NOMO-1 treated with DMSO at 0.1 percent for 48 hours (cell line): ENCODE measurements around the gene NUDCD3.

Experiments
- DNase-seq: peaks from one replicate; lab custom pipeline; 2025; ENCODE audit not compliant: unreplicated experiment; lab: John Stamatoyannopoulos, UW

The NUDCD3 gene

DNA sequence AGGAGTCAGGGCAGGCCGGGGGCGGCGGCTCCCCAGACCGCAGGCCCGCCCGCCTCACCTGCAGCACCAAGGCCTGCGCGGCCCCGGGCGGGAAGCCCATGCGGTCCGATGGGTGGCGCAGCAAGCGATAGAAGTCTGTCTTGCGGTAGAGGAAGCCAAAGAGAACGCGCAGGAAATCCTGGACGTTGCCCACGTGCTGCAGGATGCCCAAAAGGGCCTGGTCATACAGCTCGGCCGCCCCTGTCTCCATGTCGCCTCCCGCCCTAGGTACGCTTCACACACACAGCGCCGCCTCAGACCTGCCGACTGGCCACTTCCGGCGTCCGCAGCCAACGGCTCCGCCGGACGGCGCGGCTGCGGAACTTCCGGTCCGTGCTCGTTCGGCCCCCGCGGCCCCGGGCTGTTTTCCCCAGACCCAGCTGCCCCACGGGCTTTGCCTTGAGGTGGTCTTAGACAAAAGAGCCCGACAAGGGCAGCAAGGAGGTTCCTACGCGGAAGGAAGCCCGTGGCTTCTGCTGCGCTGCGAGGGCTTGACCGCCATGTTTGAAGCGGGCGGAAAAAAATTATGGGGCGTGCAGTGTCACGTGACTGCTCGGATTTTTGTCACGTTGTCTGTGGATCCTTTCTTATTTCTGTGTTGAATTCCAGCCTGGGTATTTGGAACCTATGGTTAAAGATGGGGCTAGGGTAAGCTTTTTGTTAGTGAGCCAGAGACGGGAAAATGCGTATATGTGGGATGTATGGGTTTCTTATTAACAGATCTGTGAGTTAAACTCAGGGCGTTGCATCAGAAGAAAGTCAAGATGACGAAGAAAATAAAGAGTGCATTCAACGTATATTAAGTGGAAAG is at the start of gene NUDCD3:
Gene NUDCD3 (minus strand): TSS at position 308 of the 850 bp plus-strand sequence. CDS start 58 bp downstream, at position 250.
- DNase-seq, result peak; percentile 75

- no peak for DNase-seq
Observed at GRCh38 chr7:44539669-44540506, 49.4 kb upstream of the NUDCD3 start.

DNA sequence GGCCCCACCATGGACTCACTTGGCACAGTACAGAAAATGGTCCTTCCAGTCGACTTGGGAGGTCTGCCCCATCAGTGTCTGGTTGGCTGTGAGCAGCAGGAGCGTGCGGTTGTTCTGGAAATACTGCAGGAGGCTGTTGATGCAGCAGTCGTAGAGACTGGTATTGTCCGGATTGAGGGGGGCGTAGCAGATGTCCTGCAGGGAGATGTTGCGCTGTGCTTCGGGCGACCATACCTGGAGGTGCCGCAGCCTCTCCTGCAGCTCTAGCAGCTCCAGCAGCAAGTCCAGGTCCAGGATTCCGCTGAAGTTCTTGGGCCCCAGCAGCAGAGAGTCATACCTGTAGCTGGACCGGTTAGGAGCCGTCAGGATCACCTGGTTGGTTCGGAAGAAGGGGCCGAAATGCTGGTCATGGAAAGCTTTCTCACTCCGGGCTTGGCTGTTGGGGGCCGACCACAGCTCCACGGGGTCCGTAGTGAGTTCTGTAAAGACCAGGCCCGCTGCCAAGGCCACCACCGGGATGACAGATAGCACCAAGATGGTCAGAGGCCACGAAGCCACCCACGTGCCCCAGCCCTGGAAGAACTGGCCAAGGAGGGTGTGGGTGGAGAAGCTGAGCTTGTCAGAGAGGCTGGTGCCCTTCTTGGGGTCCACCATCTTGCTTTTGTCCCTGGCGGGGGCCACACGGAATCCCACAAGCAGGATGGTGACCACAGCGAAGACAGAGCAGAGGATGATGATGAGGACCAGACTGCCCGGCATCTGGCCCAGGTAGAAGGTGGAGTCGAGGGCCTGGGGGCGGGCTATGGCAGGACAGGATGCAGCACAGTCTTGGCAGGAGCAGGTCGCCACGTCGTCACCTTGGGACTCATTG is 48.6 kb upstream of the NUDCD3 start:
- DNase-seq, result no peak

GRCh38 chr7:44538093-44538797 is 47.8 kb upstream of the NUDCD3 start:
- DNase-seq, result no peak

DNA sequence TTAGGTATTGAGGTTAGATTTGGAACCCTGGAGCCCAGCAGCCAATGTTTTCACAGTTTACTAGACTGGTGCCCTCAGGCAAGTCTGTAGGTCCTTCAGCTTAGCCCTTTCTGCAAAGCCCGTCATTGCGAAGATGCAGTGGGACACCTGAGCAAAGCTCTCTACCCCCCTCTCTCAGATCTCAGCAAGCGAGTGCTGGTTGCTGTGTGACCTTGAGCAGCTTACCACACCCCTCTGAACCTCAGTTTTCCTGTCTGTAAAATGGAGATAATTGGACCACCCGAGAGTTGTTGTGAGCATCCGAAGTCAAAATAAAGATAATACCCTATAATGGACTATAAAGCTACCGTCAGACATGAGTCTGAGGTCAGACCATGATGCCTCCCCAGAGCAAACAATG is 47.0 kb upstream of the NUDCD3 start:
- DNase-seq, result no peak

GRCh38 chr7:44536090-44536489 is 45.6 kb upstream of the NUDCD3 start:
- no peak for DNase-seq

GRCh38 chr7:44535348-44536064 is 45.0 kb upstream of the NUDCD3 start:
- no peak for DNase-seq

DNA sequence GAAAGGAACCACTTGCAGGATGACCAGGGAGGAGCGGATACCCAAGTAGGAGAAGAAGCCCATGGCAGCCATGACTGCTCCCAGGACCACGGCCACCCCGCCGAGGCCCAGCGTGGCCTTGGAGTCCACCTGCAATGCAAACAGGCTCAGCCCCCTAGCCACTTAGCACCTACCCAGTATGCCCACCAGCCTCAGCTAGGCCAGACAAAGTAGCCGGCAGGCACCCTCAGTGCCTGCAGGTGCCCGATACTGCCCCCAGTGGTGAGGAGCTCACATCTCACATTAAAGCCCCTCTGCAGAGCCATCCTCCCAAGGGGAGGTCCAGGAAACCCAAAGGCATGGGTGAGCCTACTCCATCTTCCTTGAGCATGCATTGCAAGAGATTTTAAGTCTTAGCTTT is 44.0 kb upstream of the NUDCD3 start:
- peak; percentile 40 for DNase-seq

- DNase-seq, result no peak
Observed at GRCh38 chr7:44534087-44534486, 43.6 kb upstream of the NUDCD3 start.

DNA sequence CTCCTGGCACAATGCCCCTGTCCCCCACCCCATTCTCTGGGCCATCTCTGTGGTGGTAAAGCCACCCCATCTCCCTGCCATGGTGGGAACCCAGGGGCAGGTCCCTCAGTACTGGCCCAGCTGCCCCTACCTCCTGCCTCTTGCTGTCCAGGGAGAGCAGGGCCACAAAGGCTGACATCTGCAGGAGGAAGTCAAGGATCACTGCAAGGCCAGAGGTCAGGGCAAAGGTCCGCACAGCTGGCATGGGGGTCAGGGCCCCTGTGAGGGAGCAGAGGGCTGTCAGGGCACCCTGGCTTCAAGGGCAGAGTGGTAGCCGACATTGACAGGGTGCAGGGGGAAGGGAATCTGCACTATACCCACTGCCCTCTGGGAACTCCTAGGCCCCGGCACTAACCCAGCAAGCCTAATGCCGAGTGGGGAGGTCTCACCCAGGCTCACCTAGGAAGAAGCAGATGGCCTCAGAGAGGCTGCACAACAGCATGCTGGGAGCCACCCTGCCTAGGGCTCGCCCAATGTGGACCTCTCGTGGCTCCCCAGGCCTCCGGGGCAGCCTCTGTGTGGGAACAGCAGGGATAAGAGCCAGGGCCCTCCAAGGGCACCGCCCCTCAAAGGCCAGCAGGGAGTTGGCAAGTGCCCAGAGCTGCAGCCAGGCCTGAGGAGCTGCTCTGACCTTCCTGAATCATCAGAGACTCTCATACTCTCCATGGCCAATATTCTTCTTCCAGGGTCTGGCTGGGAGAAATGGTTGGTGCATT is 43.0 kb upstream of the NUDCD3 start:
- no peak for DNase-seq

DNA sequence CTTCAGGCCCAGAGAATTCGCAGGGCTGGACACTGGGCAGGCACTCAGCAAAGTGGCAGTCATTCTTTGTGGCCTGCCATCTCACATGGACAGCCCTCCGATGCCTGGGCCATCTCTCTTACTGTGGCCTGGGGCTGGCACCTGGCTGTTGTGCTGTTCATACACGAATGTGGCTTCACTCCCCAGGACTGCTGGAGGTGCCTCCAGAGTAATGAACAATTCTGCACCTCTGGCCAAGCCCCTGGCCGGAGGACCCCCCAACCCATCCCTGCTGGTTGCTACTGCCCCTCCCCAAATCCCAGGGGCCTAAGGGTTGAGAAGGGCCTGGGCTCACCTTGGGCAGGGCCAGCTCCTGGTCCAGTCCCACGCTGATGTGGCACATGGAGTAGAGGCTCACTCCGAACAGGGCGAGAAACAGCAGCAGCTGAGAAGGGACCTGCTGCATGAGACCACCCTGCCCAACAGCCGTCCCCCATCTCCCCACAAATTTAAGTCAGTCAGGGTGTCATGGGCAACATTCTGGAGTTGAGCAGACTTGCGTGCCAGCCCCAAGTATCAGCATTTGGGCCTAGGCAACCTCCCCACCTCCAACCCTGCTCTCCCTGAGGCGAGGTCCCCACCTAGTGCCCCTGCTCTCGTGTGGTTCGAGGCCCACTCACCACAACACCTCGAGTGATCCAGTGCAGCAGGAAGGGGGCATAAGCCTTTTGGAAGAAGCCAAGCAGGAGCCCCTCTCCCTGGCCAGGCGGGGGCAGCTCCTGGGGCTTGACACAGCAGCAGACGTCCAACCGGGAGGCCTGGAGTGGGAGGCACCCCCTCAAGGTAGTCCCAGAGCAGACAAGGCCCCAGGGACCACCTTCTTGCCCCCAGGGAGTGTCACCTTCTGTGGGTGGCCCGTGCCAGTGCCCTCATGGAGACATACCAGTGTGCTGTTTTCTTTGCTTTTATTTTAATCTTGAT is 41.2 kb upstream of the NUDCD3 start:
- DNase-seq, result no peak

DNA sequence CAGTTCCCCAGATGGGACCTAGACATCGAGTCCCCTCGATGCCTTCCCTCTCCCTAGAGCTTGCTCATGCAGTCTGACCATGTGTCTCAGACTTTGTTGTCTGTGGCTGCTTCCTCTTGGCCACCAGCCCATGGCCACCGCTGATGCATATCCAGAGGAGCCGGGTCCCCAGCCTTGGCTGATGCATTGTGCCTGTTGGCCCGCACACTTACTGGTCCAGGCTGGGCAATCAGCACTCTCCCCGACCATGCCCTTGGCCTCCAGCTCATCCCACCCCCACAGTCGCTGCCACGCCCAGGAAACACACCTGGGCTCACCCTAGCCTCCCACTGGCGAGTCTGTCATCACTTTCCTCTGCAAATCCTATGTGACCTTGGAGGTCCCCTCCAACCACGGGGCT is 40.5 kb upstream of the NUDCD3 start:
- DNase-seq, result no peak

GRCh38 chr7:44524811-44525388 is 34.4 kb upstream of the NUDCD3 start:
- DNase-seq, result no peak

GRCh38 chr7:44522315-44522714 is 31.9 kb upstream of the NUDCD3 start:
- no peak for DNase-seq

DNA sequence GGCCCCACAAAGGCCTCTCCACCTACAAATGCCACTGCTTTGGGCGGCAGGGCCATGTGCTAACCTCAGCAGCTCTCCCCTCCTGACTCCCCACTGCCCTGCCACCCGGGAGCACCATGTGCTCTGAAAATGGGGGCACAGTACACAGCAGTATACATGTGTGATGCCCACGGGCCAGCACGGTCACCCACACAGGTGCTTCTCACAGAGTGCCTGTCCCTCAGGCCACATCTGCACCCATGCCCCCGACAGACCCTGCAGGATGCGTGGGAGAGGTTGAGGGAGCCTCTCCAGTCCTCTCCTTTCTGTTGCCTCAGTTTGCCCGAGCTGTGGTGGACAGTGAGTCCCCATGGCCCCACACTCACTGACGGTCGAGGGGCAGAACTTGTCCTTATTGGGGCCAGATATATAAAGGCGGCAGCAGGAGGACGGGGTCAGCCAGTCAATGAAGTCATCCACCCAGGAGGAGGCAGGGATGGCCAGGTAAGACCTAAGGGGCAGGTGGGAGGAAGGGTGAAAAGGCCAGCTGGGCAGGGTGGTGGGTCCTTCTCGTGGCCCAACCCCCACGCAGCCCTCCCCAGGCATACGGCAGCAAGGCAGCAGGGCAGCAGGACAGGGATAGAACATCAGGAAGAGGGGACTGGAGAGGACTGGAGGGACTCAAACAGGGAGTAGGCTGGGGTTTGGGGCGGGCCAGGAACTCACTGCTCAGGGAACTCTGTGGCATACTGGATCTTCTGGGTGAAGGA is 31.1 kb upstream of the NUDCD3 start:
- DNase-seq, result no peak

GRCh38 chr7:44520574-44520973 is 30.1 kb upstream of the NUDCD3 start:
- DNase-seq, result no peak

DNA sequence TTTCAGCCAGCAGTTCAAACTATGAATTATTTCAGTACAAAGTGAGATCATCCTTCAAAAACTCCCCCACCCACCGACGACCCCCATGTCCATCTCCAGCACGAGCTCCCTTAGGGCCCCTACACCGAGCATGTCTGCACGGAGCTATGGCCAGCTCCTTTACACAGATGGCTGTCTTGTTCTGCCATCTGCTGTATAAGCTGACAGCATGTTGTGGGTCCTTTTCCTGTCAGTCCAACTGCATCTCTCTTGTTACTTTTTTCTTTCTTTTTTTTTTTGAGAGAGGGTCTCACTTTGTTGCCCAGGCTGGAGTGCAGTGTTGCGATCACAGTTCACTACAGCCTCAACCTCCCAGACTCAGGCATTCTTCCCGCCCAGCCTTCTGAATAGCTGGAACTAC is 29.1 kb upstream of the NUDCD3 start:
- DNase-seq, result no peak
